ENCODE results near the gene PRAC1. TPM values are rescaled to one million over a fixed set of nuclear protein-coding genes. Genes with fewer than 3 reads are reported as not detected.

Gene PRAC1
- total and polyA plus RNA-seq, 2 of the 8 experiments (the other 6 are each of a cell fraction or from before 2014, with no cell fraction given): not detected

DNA sequence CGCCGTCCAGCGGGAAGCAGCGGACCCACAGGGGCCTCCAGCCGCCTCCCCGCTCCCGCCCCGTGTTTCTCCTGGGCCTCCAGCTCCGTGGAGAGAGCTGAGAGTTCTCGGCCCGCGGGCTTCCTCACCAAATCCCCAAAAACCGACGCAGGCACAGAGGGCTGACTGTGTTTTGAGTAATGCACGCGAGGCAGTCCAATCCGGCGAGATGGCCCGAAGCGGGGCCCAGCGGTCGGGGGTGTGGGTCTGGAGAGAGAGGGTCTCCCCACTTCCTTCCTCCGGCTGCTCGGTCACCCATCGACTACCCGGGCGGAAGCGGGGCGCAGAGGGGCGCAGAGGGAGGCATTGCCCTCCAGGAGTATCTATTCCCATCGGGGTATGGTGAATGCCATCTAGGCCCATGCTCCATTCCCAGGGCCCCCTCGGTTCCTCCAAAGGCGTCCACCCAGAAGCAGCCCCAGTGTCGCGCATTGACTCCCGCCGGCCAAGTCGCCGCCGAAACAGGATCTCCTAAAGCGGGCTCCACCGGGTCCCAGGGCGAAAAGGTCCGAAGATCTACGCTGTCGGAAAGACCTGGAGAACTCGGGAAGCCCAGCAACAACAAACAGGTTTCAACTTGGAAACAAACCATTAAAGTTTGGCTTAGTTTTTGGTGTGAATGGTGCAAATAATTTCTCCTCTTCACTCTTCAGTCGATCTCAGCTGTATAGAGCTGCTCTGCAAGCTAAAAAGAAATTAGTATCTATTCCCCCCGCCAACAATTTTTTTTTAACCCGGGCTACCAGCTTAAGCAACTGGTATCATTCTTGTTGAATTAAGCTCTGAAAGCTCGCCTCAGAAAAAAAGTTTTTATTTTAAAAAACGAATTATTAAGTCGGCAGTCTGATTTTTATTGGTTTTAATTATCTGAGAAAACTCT lies 25.4 kb upstream of the PRAC1 start:
- peak overlapping the region in 1 of 4 experiments; percentile 10; a peak in 1 of 8 replicates for H3K4me3 ChIP-seq (ENCODE audit: extremely low read depth in 1 of 4, insufficient read depth in 2 of 4, low read depth in 3 of 4, low read length in 4 of 4)
- no peak overlapping the region for H2BK12ac ChIP-seq (ENCODE audit: low read depth, low read length)
- no peaks in the 10 kb centered on the region for H3K23me2 ChIP-seq (ENCODE audit: low read depth, low read length)
- no peak overlapping the region for H4K8ac ChIP-seq (ENCODE audit: extremely low read depth, insufficient read depth, low read length)
- no peak overlapping the region for H3K9ac ChIP-seq (replicated peaks in 1 of 4; ENCODE audit: extremely low read depth in 1 of 4, low read depth in 3 of 4, low read length in 3 of 4)
- H2BK15ac ChIP-seq (ENCODE audit: low read length): no peak overlapping the region
- H3K56ac ChIP-seq (replicated peaks; ENCODE audit: insufficient read length, low read depth, low read length): no peak overlapping the region
- no peak overlapping the region for H4K5ac ChIP-seq (ENCODE audit: insufficient read length, low read depth, low read length)
- peaks cover 0 to 5% (median 0%) of the 10 kb centered on the region in 4 experiments; a peak in 1 of 8 replicates for H3K36me3 ChIP-seq (ENCODE audit: control insufficient read depth in 2 of 4, insufficient read depth in 4 of 4, low read length in 3 of 4)
- no peak overlapping the region for H3K14ac ChIP-seq (ENCODE audit: insufficient read length)
- H4K91ac ChIP-seq (replicated peaks; ENCODE audit: insufficient read length, low read length): no peak overlapping the region
- no peaks in the 10 kb centered on the region for H3K79me2 ChIP-seq (ENCODE audit: control insufficient read depth in 1 of 2, insufficient read depth in 2 of 2, low read length in 2 of 2)
- H2AFZ ChIP-seq (ENCODE audit: low read length): no peak overlapping the region
- CTCF ChIA-PET (ENCODE audit: partially characterized antibody): interaction anchor here (0.6 to 3.8 kb wide), 7 partner anchors 9 to 129 kb away, joined by 3 to 16 read pairs (median 4); no protein-coding TSS in a partner anchor
- no peak overlapping the region for H3K4ac ChIP-seq (replicated peaks; ENCODE audit: insufficient read length, low read depth, low read length)
- peaks cover 14 to 32% of the 10 kb centered on the region in 2 experiments for H4K20me1 ChIP-seq (replicated peaks in 1 of 2; ENCODE audit: control insufficient read depth in 1 of 2, insufficient read depth in 2 of 2, low read length in 2 of 2)
- 11% methylated on average over 43 of the region's 53 CpGs; no CpG with 5 or more reads in 1 of the 2 experiments for WGBS, 2 experiments (ENCODE audit: extremely low coverage in 1 of 2, insufficient coverage in 1 of 2, insufficient read length in 1 of 2, insufficient replicate concordance in 2 of 2, low coverage in 1 of 2, low lambda C conversion rate in 2 of 2, missing lambda C conversion rate in 1 of 2)
- no peak overlapping the region for H2BK120ac ChIP-seq (replicated peaks; ENCODE audit: low read depth, low read length)
- H3K27ac ChIP-seq (ENCODE audit: low read depth, low read length): no peak overlapping the region
- H2BK20ac ChIP-seq (ENCODE audit: low read length): no peak overlapping the region
- DNase-seq (ENCODE audit: low read depth in 1 of 2, low spot score in 2 of 2) (peak in 1 of 2 experiments; percentile 64), FAIRE-seq (no peak)
- no peak overlapping the region; the same call in 1 of the 2 replicates for H3K18ac ChIP-seq (ENCODE audit: extremely low read depth, low read length)
- H3K9me3 ChIP-seq (ENCODE audit: insufficient read depth in 2 of 2, low read depth in 1 of 2, low read length in 1 of 2): no peaks in the 10 kb centered on the region
- H2BK5ac ChIP-seq (ENCODE audit: low read depth, low read length): no peak overlapping the region
- peaks cover 93 to 100% (median 98%) of the 10 kb centered on the region in 4 experiments for H3K27me3 ChIP-seq (replicated peaks in 1 of 4; ENCODE audit: control insufficient read depth in 3 of 4, extremely low read depth in 1 of 4, insufficient read depth in 3 of 4, low read length in 3 of 4)
- peak overlapping the region in 1 of 2 experiments; percentile 12; a peak in 2 of 4 replicates for H3K4me2 ChIP-seq (ENCODE audit: insufficient read depth in 1 of 2, low read depth in 2 of 2, low read length in 2 of 2)
- peaks cover 3 to 7% (median 5%) of the 10 kb centered on the region in 4 experiments for H3K4me1 ChIP-seq (replicated peaks in 1 of 4; ENCODE audit: control insufficient read depth in 3 of 4, insufficient read depth in 4 of 4, low read length in 3 of 4)
- no peak overlapping the region for H3K23ac ChIP-seq (ENCODE audit: insufficient read length)
- H2AK5ac ChIP-seq (ENCODE audit: low read depth, low read length): no peak overlapping the region
- H3K79me1 ChIP-seq (ENCODE audit: low read depth, low read length): no peaks in the 10 kb centered on the region
- POLR2A ChIA-PET (ENCODE audit: partially characterized antibody): no interaction called here
- TF ChIP-seq SAP30 (IDR thresholded peaks at IDR 0.05; ENCODE audit: insufficient read depth, insufficient replicate concordance, low read length): no peak
- TF ChIP-seq YY1 (IDR thresholded peaks at IDR 0.05; ENCODE audit: low read depth, low read length): no peak
- TF ChIP-seq CBX8 (IDR thresholded peaks at IDR 0.05; ENCODE audit: borderline replicate concordance, low read depth, low read length): peak; percentile 46
- TF ChIP-seq RNF2 (IDR thresholded peaks at IDR 0.05; ENCODE audit: borderline replicate concordance, low read depth, low read length, missing control alignments, poor library complexity, severe bottlenecking): peak; percentile 98
- TF ChIP-seq SUZ12 (IDR thresholded peaks at IDR 0.05; ENCODE audit: low read length): peak; percentile 100
- TF ChIP-seq, protein P1, sequence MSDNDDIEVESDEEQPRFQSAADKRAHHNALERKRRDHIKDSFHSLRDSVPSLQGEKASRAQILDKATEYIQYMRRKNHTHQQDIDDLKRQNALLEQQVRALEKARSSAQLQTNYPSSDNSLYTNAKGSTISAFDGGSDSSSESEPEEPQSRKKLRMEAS (IDR thresholded peaks at IDR 0.05): no peak
- TF ChIP-seq TCF12 (IDR thresholded peaks at IDR 0.05; ENCODE audit: low read depth, low read length): 0 out of 2 replicates have a peak, but pooled peaks have one; percentile 11
- TF ChIP-seq TAF7 (optimal IDR thresholded peaks at IDR 0.05; ENCODE audit: borderline replicate concordance, low read depth, low read length): no peak
- TF ChIP-seq ZNF274 (IDR thresholded peaks at IDR 0.05; ENCODE audit: borderline replicate concordance, extremely low read depth, low read length): no peak
- peak; percentile 100 for TF ChIP-seq EZH2 (IDR thresholded peaks at IDR 0.05; ENCODE audit: low read depth, low read length, severe bottlenecking)
